Erythroblast (primary cell): ENCODE measurements around the gene KRTCAP2.

Source experiments
- GATA1 ChIP-seq: IDR thresholded peaks from 2 replicates; pipeline ENCODE4 v1.6.1; 2011; ENCODE audit warnings: low read depth, mild to moderate bottlenecking, control low read depth, low read length, moderate library complexity
- POLR2A ChIP-seq: IDR thresholded peaks from 2 replicates; pipeline ENCODE4 v1.6.1; 2011; ENCODE audit warnings: mild to moderate bottlenecking, low read length

DNA sequence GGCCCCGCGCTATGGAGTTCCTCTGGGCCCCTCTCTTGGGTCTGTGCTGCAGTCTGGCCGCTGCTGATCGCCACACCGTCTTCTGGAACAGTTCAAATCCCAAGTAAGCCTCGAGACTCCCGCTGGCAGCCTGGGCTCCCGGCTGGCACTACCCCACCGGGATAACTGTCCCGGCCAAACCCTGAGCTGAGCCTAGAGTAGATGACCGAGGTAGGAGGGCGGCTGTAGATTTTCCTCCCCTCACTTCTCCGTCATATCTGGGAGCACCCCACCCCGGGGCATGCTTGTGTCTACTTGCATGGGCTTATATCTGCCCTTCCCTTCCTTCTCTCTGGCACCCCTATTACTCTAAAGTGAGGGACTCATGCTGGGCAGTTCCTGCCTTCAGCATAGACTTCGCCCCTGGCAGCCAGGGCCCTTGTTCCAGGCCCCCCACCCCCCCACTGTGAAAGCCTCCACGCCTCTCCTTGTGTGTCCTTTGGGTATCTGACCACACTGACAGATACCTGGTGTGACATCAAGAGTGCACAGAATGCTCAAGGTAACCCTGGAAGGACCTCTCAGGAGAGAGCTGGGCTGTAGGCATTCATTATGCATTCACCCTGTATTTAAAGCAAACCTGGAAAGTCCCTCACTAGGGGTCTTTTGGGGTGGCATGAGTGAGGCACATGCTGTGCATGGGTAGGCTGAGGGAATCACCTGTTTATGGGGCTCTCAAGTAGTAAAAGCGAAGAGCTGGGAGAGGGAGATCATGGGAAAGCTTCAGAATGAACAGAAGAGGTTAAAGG lies 44.9 kb downstream of the KRTCAP2 start:
- TF ChIP-seq POLR2A (no peak), GATA1 (no peak)
